Nephron (organoid): Measurements from ENCODE around the gene PARD3.

Experiments used
- H3K27ac Mint-ChIP-seq, 3 experiments: 2 replicates each; pipeline ENCODE4 v1.8.0; 2020; ENCODE audit warnings: mixed read lengths in 3 of 3, mild to moderate bottlenecking in 2 of 3, moderate library complexity in 1 of 3
- H3K27me3 Mint-ChIP-seq: 2 replicates; pipeline ENCODE4 v1.8.0; 2021; ENCODE audit warnings: low read depth, mild to moderate bottlenecking, moderate library complexity, mixed read lengths
- H3K36me3 Mint-ChIP-seq: 2 replicates; pipeline ENCODE4 v1.8.0; 2020; ENCODE audit warnings: low read depth, mixed read lengths
- H3K4me1 Mint-ChIP-seq: 2 replicates; pipeline ENCODE4 v1.8.0; 2020; ENCODE audit warnings: mixed read lengths
- H3K4me3 Mint-ChIP-seq, 3 experiments: 2 replicates each; pipeline ENCODE4 v1.8.0; 2020; ENCODE audit warnings: mild to moderate bottlenecking in 3 of 3, mixed read lengths in 3 of 3, moderate library complexity in 2 of 3
- H3K9me3 Mint-ChIP-seq: 2 replicates; pipeline ENCODE4 v1.8.0; 2020; ENCODE audit warnings: mixed read lengths
- CTCF ChIP-seq, 3 experiments: fragments of 200-600 bp; sonication (generic); IDR thresholded peaks; one replicate each; pipeline ENCODE4 v1.5.0; 2021; ENCODE audit warnings: antibody characterized with exemption in 3 of 3; ENCODE audit not compliant: unreplicated experiment in 3 of 3

PARD3 gene

DNA sequence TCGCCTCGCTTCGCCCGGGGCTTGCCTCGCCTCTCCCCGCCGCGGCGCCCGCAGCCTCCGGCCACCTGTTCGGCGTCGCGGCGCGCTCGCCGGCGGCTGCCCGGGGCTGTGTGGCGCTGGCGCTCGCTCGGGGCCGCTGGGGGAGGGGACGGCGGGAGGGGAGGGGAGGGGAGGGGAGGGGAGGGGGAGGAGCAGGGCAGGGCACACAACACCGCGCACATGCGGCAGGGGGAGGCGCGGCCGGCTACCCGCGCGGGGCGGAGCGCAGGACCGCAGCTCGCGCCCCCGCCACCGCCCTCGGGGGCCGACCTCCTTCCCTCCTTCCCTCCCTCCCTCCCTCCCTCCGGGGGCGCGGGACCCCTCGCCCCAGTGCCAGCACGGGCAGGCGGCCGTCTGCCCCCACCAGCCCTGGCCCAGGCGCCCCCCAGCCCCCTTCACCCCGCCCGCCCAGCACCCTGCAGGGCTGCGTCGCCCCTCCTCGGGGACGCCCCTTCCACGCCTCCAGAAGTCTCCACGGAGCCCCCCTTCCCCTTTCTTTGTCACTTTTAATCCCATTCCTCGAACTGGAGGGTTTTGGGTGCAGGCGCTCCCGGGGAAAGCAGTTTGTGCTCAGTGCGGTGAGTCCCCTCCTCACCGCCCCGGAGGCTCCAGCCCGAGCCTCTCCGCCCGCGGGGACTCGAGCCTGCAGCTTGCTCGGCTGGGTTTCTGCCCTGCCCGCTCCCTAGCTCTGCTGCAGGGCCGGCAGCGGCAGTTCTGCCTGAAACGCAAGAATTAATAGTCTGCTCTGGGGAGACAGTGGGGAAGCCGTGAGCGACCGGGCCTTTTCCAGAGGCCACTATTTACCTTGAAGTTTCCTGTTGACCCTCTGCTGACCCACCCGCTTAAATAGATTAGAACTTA lies at the start of gene PARD3:
Gene PARD3 (minus strand): TSS at position 112 of the 900 bp plus-strand sequence. CDS start 301 bp downstream, outside the sequence.
- Mint-ChIP-seq H3K27ac (peak within 1 kb of the TSS; percentile 92 to 97 (median 97)), H3K4me1 (peaks cover 43% of the 10 kb centered on the region), H3K9me3 (no peaks in the 10 kb centered on the region), H3K27me3 (peaks cover 9% of the 10 kb centered on the region), H3K4me3 (peak within 1 kb of the TSS; percentile 92 to 96 (median 96)), H3K36me3 (no peaks in the 10 kb centered on the region)
- TF ChIP-seq CTCF (IDR thresholded peaks at IDR 0.05; ENCODE audit: unreplicated experiment in 3 of 3): no peak

DNA sequence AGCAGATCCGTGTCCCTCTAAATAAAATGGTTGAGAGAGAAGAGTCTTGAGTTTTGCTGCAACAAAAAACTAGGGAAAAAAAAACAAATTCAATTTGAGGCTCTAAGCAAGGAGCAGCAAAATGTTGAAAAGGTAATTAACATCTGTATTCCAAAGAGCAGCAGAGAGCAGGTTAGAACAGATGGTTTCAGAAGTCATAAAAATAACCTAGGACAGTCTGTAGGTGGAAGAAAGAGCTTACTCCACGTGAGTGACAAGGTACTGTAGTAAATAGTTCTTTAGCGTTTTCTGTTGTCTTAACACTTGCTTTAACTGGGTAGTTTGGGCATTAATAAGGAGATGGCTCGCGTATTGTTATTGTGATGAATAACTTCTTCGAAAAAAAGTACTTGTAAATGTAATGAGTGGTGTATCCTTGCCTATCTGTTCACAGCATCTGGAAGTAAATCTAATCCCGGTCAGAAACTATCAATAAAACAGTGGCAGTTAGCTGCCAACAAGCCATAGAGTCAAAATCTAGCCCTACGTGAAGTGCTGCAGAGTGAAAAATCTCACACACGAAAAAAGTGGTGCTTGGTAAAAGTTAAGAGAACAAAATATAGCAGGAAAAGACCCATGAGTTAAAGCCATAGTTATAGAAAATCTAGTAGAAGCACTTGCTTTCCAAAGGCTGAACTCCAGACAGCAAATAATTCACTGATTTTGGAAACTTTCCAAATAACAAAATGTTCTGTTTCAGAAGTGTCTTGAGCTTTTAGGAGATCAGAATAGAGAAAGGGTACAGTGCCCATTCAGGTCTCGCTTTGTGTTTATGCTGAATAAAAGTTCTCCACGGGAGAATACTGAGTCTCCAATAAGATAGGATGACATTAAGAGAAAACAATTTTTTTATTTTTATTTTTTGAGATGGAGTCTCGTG lies 49.3 kb upstream of the PARD3 start:
- Mint-ChIP-seq H3K9me3 (peaks cover 3% of the 10 kb centered on the region), H3K27ac (peak overlapping the region; percentile 35 to 81 (median 80)), H3K4me1 (peaks cover 23% of the 10 kb centered on the region), H3K4me3 (peak overlapping the region in 2 of 3 experiments; percentile 12 to 29), H3K27me3 (no peaks in the 10 kb centered on the region), H3K36me3 (no peaks in the 10 kb centered on the region)
- no peak for TF ChIP-seq CTCF (IDR thresholded peaks at IDR 0.05; ENCODE audit: unreplicated experiment in 3 of 3)

DNA sequence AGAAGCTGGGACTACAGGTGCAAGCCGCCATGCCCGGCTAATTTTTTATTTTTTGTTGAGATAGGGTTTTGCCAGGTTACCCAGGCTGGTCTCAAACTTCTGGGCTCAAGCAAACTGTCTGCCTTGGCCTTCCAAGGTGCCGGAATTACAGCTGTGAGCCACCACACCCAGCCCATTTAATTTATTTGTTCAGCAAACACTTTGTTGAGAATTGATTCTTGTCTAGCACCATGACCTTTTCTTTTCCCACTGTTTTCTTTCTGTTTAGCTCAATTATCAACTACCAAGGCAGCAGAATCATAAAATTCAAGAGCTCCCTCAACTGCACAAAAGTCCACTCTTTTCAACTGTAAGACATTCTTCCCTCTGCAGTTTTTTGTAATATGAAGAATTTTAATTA lies 47.8 kb upstream of the PARD3 start:
- Mint-ChIP-seq H3K9me3 (no peaks in the 10 kb centered on the region), H3K27ac (no peak overlapping the region), H3K4me1 (peaks cover 23% of the 10 kb centered on the region), H3K36me3 (no peaks in the 10 kb centered on the region), H3K27me3 (no peaks in the 10 kb centered on the region), H3K4me3 (no peak overlapping the region)
- TF ChIP-seq CTCF (IDR thresholded peaks at IDR 0.05; ENCODE audit: unreplicated experiment in 3 of 3): no peak

DNA sequence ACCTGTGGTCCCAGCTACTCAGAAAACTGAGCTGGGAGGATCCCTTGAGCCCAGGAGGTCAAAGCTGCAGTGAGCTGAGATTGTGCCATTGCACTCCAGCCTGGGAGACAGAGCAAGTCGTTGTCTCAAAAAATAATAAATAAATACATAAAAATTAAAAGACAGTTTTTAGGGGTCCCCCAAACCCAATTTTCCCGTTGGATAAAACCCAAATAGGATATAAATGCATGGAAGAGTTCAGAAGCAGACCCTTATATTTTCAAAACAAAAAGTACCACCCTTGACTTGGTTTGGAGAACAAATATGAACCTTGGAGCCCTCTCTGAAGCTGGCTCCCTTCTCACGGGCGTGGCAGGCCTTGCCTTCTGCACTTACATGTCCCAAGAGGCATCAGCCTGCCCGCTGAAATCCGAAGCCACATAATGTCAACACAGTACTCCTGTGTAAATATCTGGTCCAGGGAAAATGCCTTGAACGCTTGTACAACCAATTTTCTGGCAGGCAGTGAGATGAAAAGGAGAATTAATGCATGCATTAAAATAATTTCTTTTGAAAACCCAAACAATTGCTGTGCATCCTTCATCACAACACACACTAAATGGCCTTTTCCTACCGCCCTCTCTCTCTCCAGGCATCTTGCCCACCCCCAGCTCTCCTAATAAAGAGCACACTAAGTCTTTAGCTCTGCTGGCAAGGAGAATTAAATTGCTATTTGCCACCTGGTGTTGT lies 46.4 kb upstream of the PARD3 start:
- Mint-ChIP-seq H3K27me3 (no peaks in the 10 kb centered on the region), H3K9me3 (no peaks in the 10 kb centered on the region), H3K27ac (peak overlapping the region in 2 of 3 experiments; percentile 52 to 65), H3K36me3 (no peaks in the 10 kb centered on the region), H3K4me3 (no peak overlapping the region), H3K4me1 (peaks cover 23% of the 10 kb centered on the region)
- no peak for TF ChIP-seq CTCF (IDR thresholded peaks at IDR 0.05; ENCODE audit: unreplicated experiment in 3 of 3)

- Mint-ChIP-seq H3K4me3 (no peak overlapping the region), H3K9me3 (no peaks in the 10 kb centered on the region), H3K36me3 (no peaks in the 10 kb centered on the region), H3K27me3 (no peaks in the 10 kb centered on the region), H3K27ac (no peak overlapping the region), H3K4me1 (peaks cover 20% of the 10 kb centered on the region)
- TF ChIP-seq CTCF (IDR thresholded peaks at IDR 0.05; ENCODE audit: unreplicated experiment in 3 of 3): no peak
These were observed 44.1 kb upstream of the PARD3 start for GRCh38 chr10:34859170-34859569.
